WI38 (cell line): ENCODE measurements around the gene KIAA0513.

Experiments used
- H3K4me3 ChIP-seq: 2 replicates; pipeline ENCODE4 v1.5.1; 2011; ENCODE audit warnings: low read depth, mild to moderate bottlenecking, control low read depth, low read length
- TF ChIP-seq, protein P1 (sequence below): IDR thresholded peaks from 2 replicates; pipeline ENCODE4 v1.5.1; 2012; ENCODE audit warnings: low read depth, mild to moderate bottlenecking, control low read depth, low read length

Gene KIAA0513

GRCh38 chr16:85096921-85097320 lies 69.3 kb downstream of the KIAA0513 start:
- TF ChIP-seq, protein P1, sequence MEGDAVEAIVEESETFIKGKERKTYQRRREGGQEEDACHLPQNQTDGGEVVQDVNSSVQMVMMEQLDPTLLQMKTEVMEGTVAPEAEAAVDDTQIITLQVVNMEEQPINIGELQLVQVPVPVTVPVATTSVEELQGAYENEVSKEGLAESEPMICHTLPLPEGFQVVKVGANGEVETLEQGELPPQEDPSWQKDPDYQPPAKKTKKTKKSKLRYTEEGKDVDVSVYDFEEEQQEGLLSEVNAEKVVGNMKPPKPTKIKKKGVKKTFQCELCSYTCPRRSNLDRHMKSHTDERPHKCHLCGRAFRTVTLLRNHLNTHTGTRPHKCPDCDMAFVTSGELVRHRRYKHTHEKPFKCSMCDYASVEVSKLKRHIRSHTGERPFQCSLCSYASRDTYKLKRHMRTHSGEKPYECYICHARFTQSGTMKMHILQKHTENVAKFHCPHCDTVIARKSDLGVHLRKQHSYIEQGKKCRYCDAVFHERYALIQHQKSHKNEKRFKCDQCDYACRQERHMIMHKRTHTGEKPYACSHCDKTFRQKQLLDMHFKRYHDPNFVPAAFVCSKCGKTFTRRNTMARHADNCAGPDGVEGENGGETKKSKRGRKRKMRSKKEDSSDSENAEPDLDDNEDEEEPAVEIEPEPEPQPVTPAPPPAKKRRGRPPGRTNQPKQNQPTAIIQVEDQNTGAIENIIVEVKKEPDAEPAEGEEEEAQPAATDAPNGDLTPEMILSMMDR = no peak
- H3K4me3 ChIP-seq = no peak overlapping the region

GRCh38 chr16:85098565-85098964 lies 71.0 kb downstream of the KIAA0513 start:
- no peak overlapping the region for H3K4me3 ChIP-seq
- TF ChIP-seq, protein P1 = no peak

DNA sequence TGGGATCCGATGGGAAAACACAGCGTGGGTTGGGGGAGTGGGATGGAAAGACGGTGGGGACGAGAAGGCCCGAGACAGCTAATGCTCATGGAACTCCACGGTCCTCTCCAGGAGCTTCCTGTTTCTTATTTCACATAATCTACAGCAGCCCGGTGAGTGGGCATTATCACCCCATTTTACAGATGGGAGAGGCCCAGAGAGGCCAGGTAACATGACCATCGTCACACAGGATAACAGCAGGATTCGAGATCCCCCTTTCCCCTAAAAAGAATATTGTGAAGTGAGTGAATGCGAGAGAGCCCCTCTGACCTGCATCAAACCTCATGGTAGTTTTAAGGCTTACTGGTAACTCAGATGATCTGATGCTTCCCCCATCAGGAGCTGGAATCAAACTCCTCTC lies 72.7 kb downstream of the KIAA0513 start:
- TF ChIP-seq, protein P1 = no peak
- H3K4me3 ChIP-seq = no peak overlapping the region

DNA sequence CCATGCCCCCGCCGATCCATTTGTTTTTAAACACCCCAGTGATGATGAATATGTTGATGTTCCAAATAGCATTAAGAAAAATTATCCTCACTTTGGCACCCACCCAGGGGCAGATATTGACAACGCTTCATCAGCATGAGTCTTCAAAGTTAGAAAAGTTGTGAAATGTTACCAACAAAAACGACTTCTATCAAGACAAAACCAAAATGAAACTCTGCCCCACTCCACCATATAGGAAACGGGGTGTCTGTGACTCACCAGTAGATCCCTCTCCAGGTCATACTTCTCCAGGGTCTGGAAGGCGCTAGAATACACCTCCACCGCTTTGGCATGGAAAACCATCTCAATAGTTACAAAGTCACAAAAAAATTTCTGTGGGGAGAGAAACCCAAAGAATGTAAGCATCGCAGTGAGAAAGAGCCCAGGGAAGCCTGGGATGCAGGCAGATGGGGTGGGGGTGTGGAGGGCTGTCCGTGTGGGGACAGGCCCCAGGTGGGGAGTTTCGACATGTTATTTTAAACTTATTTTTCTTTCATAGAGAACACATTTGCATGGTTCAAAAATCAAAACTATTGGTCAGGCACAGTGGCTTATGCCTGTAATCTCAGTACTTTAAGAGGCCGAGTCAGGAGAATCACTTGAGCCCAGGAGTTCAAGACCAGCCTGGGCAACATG lies 74.5 kb downstream of the KIAA0513 start:
- TF ChIP-seq, protein P1 = no peak
- no peak overlapping the region for H3K4me3 ChIP-seq

GRCh38 chr16:85103114-85104079 lies 75.8 kb downstream of the KIAA0513 start:
- TF ChIP-seq, protein P1 = no peak

GRCh38 chr16:85104147-85104546 lies 76.6 kb downstream of the KIAA0513 start:
- TF ChIP-seq, protein P1 = no peak
- H3K4me3 ChIP-seq = no peak overlapping the region

More at GRCh38 chr16:85103114-85104079, 75.8 kb downstream of the KIAA0513 start:
- H3K4me3 ChIP-seq = no peak overlapping the region
